ENCODE measurements around the gene SOX14. TPM values are rescaled to one million over a fixed set of nuclear protein-coding genes. Genes with fewer than 3 reads are reported as not detected.

The SOX14 gene
- total RNA-seq, 4 donors from 2014 or later = not detected

DNA sequence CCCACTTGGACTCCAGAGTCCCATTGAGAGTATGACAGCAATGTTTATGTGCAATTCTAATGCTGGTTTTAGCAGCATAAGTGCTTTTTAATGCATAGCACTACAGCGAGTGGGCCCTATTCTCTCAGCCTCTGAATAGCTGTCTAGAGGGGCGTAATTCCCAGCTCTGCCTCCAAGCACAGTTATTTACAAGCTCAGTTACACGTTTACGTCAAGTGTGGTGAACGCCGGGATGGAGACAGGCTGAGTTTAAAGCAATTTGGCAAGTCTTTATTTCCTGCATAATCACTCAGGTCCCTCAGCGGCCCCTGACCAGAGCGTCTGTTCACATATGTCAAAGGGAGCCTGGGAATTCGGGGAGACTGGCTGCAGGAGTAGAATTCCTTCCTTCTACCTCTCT lies 43.9 kb downstream of the SOX14 start:
- DNase-seq (ENCODE audit: low spot score) (no peak), ATAC-seq (ENCODE audit: low FRiP score) (no peak)
- TF ChIP-seq, protein P1, sequence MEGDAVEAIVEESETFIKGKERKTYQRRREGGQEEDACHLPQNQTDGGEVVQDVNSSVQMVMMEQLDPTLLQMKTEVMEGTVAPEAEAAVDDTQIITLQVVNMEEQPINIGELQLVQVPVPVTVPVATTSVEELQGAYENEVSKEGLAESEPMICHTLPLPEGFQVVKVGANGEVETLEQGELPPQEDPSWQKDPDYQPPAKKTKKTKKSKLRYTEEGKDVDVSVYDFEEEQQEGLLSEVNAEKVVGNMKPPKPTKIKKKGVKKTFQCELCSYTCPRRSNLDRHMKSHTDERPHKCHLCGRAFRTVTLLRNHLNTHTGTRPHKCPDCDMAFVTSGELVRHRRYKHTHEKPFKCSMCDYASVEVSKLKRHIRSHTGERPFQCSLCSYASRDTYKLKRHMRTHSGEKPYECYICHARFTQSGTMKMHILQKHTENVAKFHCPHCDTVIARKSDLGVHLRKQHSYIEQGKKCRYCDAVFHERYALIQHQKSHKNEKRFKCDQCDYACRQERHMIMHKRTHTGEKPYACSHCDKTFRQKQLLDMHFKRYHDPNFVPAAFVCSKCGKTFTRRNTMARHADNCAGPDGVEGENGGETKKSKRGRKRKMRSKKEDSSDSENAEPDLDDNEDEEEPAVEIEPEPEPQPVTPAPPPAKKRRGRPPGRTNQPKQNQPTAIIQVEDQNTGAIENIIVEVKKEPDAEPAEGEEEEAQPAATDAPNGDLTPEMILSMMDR (IDR thresholded peaks at IDR 0.05) = no peak

GRCh38 chr3:137809509-137809908 lies 45.4 kb downstream of the SOX14 start:
- TF ChIP-seq, protein P1 (IDR thresholded peaks at IDR 0.05) = no peak
- no peak for ATAC-seq (ENCODE audit: low FRiP score)
- no peak for DNase-seq (ENCODE audit: low spot score)

DNA sequence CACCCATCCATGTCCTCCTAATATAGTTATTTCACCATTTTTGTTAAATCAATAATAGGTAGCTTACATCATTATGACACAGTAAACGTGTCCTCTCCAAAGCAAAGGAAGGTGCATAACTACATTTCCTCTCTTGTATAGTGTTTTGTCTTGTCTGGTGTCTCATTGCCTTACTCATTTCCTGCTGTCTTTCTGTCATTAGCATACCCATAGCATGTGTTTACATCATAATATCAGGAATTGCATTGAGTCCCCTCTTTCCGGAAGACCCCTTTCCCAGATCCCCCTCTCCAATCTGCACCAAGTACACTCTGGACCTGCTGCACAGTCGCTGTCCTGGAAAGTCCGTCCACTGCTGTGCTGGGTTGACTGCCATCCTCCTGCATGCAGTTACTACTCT lies 47.9 kb downstream of the SOX14 start:
- DNase-seq (ENCODE audit: low spot score) (no peak), ATAC-seq (ENCODE audit: low FRiP score) (no peak)
- TF ChIP-seq, protein P1 (IDR thresholded peaks at IDR 0.05) = no peak

DNA sequence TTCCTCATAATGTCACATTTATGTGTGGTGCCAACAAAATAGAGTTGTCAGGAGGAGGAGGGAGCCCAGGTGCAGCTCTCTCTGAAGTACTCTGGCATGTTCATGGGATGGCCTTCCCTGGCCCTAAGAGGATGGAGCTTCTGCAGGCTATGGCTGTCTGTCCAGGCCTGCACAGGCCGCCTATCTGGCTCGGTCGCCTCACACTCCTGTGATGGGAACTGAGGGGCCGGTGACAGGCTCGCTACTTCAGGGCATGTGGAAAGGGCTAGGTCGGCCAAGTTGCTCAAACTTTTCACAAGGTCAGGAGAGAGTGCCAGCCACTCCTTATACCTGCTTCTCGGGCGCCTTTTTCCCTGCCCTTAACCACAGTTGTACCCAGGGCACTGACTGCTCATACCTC lies 51.1 kb downstream of the SOX14 start:
- ATAC-seq (ENCODE audit: low FRiP score) (no peak), DNase-seq (ENCODE audit: low spot score) (no peak)
- TF ChIP-seq, protein P1 (IDR thresholded peaks at IDR 0.05) = no peak

Other genes starting within 250 kb of the SOX14 start
- gene CLDN18, start 245.8 kb downstream of the SOX14 start, total RNA-seq = not detected

All from omental fat pad (tissue), 4 donors.